ENCODE results near the gene COL21A1. TPM values are rescaled to one million over a fixed set of nuclear protein-coding genes. Genes with fewer than 3 reads are reported as not detected.

Gene COL21A1
- total and polyA plus RNA-seq, 2 of the 4 experiments (the other 2 are of a cell fraction): 0.05 TPM; not detected in 1

DNA sequence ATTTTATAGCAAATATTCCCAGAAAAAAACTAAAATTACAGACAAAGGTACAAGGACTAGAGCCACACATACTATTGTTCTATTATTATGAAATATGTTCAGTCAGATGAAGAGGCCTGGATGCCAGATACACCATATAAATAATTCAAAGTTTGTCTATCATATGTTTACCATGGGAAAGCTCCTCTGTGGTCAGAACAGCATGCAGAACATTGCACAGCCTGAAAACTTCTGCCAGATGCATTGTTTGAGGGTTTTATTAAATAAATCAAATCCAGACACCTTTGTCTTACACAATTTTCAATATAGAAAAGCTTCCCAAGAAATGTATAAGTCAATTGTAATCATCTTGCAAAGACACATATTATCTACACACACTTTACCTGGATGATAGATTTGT is 35.0 kb upstream of the COL21A1 start:
- no peak for TF ChIP-seq MAZ (IDR thresholded peaks at IDR 0.05; ENCODE audit: borderline replicate concordance, low read depth, low read length)
- no peak for TF ChIP-seq RFX5 (IDR thresholded peaks at IDR 0.05; ENCODE audit: low read depth, low read length)
- TF ChIP-seq NFE2L2 (IDR thresholded peaks at IDR 0.05; ENCODE audit: low read depth, low read length): no peak
- Histone ChIP-seq H3K9me3 (ENCODE audit: control insufficient read depth, insufficient read depth, low read length) (no peaks in the 10 kb centered on the region), H3K14ac (replicated peaks; ENCODE audit: low read depth, low read length) (no peak overlapping the region), H3K4me3 (ENCODE audit: insufficient read depth, low read depth, low read length) (no peak overlapping the region), H3K79me1 (ENCODE audit: low read depth in 1 of 2, low read length in 2 of 2) (no peaks in the 10 kb centered on the region), H3K4me2 (ENCODE audit: low read depth, low read length) (no peak overlapping the region), H3K18ac (ENCODE audit: low read depth, low read length) (no peak overlapping the region), H3K56ac (ENCODE audit: extremely low read depth, insufficient read depth, low read length) (no peak overlapping the region), H4K5ac (ENCODE audit: low read depth, low read length) (no peak overlapping the region), H3K36me3 (ENCODE audit: control insufficient read depth, insufficient read depth, low read length) (no peaks in the 10 kb centered on the region), H2BK120ac (ENCODE audit: low read depth, low read length) (no peak overlapping the region), H3K9me1 (ENCODE audit: insufficient read depth, low read length) (no peaks in the 10 kb centered on the region), H4K91ac (ENCODE audit: insufficient read depth, low read depth, low read length) (no peak overlapping the region), H4K20me1 (ENCODE audit: insufficient read depth, low read length) (no peaks in the 10 kb centered on the region), H3K9ac (ENCODE audit: low read depth, low read length) (no peak overlapping the region), H3K4me1 (ENCODE audit: control insufficient read depth, insufficient read depth, low read length) (no peaks in the 10 kb centered on the region), H2AK5ac (ENCODE audit: low read depth, low read length) (no peak overlapping the region), H2AK9ac (replicated peaks; ENCODE audit: low read depth, low read length, poor library complexity) (no peak overlapping the region), H3K27ac (ENCODE audit: insufficient read depth, low read length) (no peak overlapping the region), H3K4ac (ENCODE audit: low read depth, low read length) (no peak overlapping the region), H2AFZ (replicated peaks; ENCODE audit: low read length, poor library complexity) (no peak overlapping the region), H4K8ac (ENCODE audit: low read depth in 2 of 2, low read length in 2 of 2) (no peak overlapping the region), H3K27me3 (ENCODE audit: control insufficient read depth, insufficient read depth, low read length) (0 out of 2 replicates have a peak, but pooled peaks cover 2% of the 10 kb centered on the region), H2BK5ac (ENCODE audit: low read depth, low read length, poor library complexity, severe bottlenecking) (no peak overlapping the region), H2BK20ac (ENCODE audit: low read depth, low read length) (no peak overlapping the region), H3K23ac (ENCODE audit: low read depth, low read length) (no peak overlapping the region), H2BK15ac (ENCODE audit: low read depth, low read length) (no peak overlapping the region)
- ChIA-PET POLR2A (ENCODE audit: unreplicated experiment) (interaction anchor here (0.6 kb wide), 1 partner anchor 166 kb away, joined by 3 read pairs; no protein-coding TSS in a partner anchor), CTCF (no interaction called here)
- intact Hi-C loops (cut with micrococcal nuclease): no loop called here
- in situ Hi-C loops (cut with MboI; ENCODE audit: low sequenced_read_pairs): loop anchor here (25.0 kb wide), 2 partner anchors 845 to 995 kb away; no protein-coding TSS in a partner anchor
- DNase-seq (no peak), ATAC-seq (ENCODE audit: low read depth) (no peak)
- dilution Hi-C loops (cut with HindIII; ENCODE audit: low sequenced_read_pairs, unreplicated experiment): no loop called here
- BruUV-seq (replicated peaks): no TSS peak

Measured in IMR-90 (cell line).